ENCODE measurements around the gene SLC22A23. TPM values are rescaled to one million over a fixed set of nuclear protein-coding genes. Genes with fewer than 3 reads are reported as not detected.
A peak's percentile ranks its signal among the peaks of the same experiment; 100 is the strongest.

SLC22A23 gene
- polyA plus RNA-seq, 1 donor from 2014 or later: 0.35 TPM

GRCh38 chr6:3359973-3360726 lies 96.7 kb downstream of the SLC22A23 start:
- peaks cover 2% of the 10 kb centered on the region for H3K27me3 Mint-ChIP-seq
- no peak overlapping the region for H3K4me3 Mint-ChIP-seq
- H3K9me3 Mint-ChIP-seq: no peaks in the 10 kb centered on the region
- no peaks in the 10 kb centered on the region for H3K36me3 Mint-ChIP-seq
- no peak overlapping the region for H3K27ac Mint-ChIP-seq
- H3K4me1 Mint-ChIP-seq: peaks cover 14 to 25% (median 23%) of the 10 kb centered on the region in 3 donors

GRCh38 chr6:3359101-3359752 lies 97.6 kb downstream of the SLC22A23 start:
- Mint-ChIP-seq H3K27ac (no peak overlapping the region), H3K27me3 (peaks cover 2% of the 10 kb centered on the region), H3K4me1 (peaks cover 16 to 31% (median 25%) of the 10 kb centered on the region in 3 donors), H3K36me3 (no peaks in the 10 kb centered on the region), H3K9me3 (no peaks in the 10 kb centered on the region), H3K4me3 (peak overlapping the region in 1 of 4 donors; percentile 2)

DNA sequence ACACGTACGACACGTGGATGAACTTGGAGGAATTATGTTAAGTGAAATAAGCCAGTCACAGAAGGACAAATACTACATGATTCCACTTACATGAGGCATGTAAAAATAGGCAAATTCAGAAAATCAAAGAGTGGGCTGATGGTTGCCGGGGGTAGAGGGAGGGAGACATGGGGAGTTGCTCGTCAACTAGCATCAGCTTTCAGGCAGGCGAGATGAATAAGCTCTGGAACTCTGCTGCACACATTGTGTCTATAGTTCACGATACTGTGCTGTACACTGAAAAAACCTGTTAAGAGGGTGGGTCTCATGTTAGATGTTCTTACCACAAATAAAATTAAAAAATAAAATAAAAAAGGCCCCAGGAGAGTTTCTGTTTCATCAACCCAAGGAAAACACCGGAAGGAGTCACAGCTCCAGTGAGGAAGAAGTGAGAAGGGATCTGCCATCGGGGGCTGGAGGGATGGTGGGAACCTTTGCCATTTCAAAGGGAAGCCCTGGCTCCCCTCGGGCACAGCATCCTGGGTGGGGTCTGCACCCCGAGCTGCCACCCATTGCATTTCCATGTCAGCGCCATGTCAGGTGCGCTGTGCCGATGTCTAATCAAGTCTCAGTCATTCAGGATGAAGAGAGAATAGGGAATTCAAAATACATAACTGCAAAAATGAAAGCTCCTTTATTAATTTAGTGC lies 98.3 kb downstream of the SLC22A23 start:
- peaks cover 4% of the 10 kb centered on the region for H3K27me3 Mint-ChIP-seq
- peak overlapping the region in 1 of 3 donors; percentile 10 for H3K27ac Mint-ChIP-seq
- peaks cover 20 to 31% (median 30%) of the 10 kb centered on the region in 3 donors for H3K4me1 Mint-ChIP-seq
- no peaks in the 10 kb centered on the region for H3K9me3 Mint-ChIP-seq
- H3K4me3 Mint-ChIP-seq: peak overlapping the region in 1 of 4 donors; percentile 2
- H3K36me3 Mint-ChIP-seq: no peaks in the 10 kb centered on the region

- Mint-ChIP-seq H3K27me3 (peaks cover 3% of the 10 kb centered on the region), H3K9me3 (no peaks in the 10 kb centered on the region), H3K36me3 (no peaks in the 10 kb centered on the region), H3K4me1 (peaks cover 27 to 38% (median 37%) of the 10 kb centered on the region in 3 donors), H3K4me3 (no peak overlapping the region), H3K27ac (peak overlapping the region in 1 of 3 donors; percentile 8)
Observed at GRCh38 chr6:3357678-3358077, 99.2 kb downstream of the SLC22A23 start.

DNA sequence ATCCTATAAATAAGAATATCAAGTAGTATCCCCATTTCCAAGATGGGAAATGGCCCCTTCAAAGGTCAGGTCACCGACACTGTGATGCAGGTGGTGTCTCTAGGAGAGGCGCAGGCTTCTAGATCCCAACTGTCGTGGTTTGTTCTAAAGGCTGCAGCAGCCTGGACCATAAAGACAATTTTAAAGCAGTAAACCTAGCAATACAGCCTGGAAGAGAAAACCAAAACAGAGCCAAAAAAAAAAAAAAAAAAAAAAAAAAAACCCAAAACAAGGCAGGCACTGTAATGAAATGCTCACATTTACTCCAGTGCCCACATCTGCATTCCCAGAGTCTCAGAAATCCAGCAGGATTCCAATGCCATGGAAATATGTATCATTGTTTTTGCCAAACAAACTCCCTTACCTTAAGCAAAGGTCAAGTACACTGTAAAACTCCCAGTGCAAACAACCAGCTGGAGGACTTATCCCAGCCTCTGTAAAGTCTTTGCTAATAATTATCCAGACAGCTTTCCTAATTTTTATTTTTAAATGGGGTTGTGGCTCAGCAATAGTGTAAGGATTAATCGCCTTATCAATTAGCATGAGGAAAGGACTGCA lies 99.9 kb downstream of the SLC22A23 start:
- Mint-ChIP-seq H3K4me3 (peak overlapping the region; percentile 89 to 97 (median 96)), H3K36me3 (no peaks in the 10 kb centered on the region), H3K27ac (peak overlapping the region; percentile 58 to 98 (median 96)), H3K9me3 (no peaks in the 10 kb centered on the region), H3K27me3 (peaks cover 5% of the 10 kb centered on the region), H3K4me1 (peaks cover 31 to 43% (median 38%) of the 10 kb centered on the region in 3 donors)

- H3K4me3 Mint-ChIP-seq: peak overlapping the region; percentile 89 to 97 (median 96)
- no peaks in the 10 kb centered on the region for H3K36me3 Mint-ChIP-seq
- H3K27me3 Mint-ChIP-seq: peaks cover 7% of the 10 kb centered on the region
- no peaks in the 10 kb centered on the region for H3K9me3 Mint-ChIP-seq
- peak overlapping the region; percentile 96 to 98 (median 97) for H3K27ac Mint-ChIP-seq
- peaks cover 31 to 43% (median 38%) of the 10 kb centered on the region in 3 donors for H3K4me1 Mint-ChIP-seq
Observed at GRCh38 chr6:3356056-3356823, 100.6 kb downstream of the SLC22A23 start.

GRCh38 chr6:3355358-3356055 lies 101.3 kb downstream of the SLC22A23 start:
- H3K9me3 Mint-ChIP-seq: no peaks in the 10 kb centered on the region
- H3K27ac Mint-ChIP-seq: peak overlapping the region; percentile 97 to 99 (median 98)
- H3K27me3 Mint-ChIP-seq: peaks cover 7% of the 10 kb centered on the region
- no peaks in the 10 kb centered on the region for H3K36me3 Mint-ChIP-seq
- peaks cover 31 to 43% (median 38%) of the 10 kb centered on the region in 3 donors for H3K4me1 Mint-ChIP-seq
- peak overlapping the region; percentile 79 to 96 (median 94) for H3K4me3 Mint-ChIP-seq

DNA sequence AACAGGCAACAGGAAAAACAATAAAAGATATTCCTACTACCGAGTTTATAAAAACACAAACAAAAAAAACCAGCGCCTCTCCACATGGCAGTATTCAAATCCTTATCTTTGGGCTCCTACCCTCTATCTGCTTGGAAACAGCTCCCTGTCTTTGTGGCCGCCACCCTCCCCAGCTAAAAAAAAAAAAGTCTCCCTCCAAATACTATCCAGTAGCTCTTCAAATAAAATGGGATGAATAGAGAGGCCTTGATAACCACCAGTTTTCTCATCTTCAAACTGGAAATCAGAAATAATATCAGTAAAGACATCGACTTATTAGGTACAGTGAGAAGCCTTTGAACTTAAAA lies 101.9 kb downstream of the SLC22A23 start:
- Mint-ChIP-seq H3K36me3 (no peaks in the 10 kb centered on the region), H3K27ac (peak overlapping the region; percentile 97 to 99 (median 98)), H3K4me3 (peak overlapping the region; percentile 42 to 96 (median 84)), H3K27me3 (peaks cover 7% of the 10 kb centered on the region), H3K9me3 (no peaks in the 10 kb centered on the region), H3K4me1 (peaks cover 31 to 43% (median 38%) of the 10 kb centered on the region in 3 donors)

GRCh38 chr6:3353939-3354338 lies 102.9 kb downstream of the SLC22A23 start:
- Mint-ChIP-seq H3K27ac (peak overlapping the region; percentile 68 to 98 (median 84)), H3K36me3 (no peaks in the 10 kb centered on the region), H3K27me3 (peaks cover 11% of the 10 kb centered on the region), H3K4me3 (peak overlapping the region in 2 of 4 donors; percentile 29 to 95), H3K9me3 (no peaks in the 10 kb centered on the region), H3K4me1 (peaks cover 31 to 39% (median 34%) of the 10 kb centered on the region in 3 donors)

DNA sequence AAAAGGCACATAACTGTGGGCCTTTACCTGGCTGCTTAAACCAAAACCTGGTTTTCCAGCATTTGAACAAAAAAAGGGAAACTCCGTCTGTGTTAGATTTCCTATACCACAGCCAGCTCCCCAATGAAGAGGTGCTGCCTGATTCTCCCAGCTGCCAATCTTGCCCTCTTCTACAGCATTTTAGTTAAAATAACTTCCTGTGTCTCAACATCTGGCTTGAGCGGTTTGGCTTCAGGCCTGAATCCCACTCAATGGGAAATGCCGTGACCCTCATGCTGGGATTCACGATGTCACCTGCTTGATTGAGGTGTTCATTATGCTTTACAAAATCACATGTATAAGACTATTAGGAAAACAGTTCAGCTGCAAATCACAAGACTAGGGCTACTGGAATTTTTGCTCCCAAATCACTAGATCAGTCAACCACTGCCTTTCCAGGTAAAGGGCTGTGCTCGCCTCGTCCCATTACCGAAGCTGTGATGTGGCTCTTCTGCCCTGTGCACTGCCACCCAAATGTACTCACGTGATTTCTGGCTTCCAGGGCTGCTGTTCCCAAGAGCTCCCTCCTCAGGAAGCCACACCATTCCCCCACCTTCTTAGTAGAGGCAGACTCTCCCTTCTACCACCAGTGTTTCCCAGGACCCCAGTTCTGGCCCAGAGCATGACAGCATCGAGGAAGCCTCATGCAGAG lies 103.5 kb downstream of the SLC22A23 start:
- Mint-ChIP-seq H3K4me3 (peak overlapping the region in 2 of 4 donors; percentile 70 to 95), H3K27me3 (peaks cover 14% of the 10 kb centered on the region), H3K4me1 (peaks cover 31 to 39% (median 31%) of the 10 kb centered on the region in 3 donors), H3K36me3 (no peaks in the 10 kb centered on the region), H3K27ac (peak overlapping the region in 2 of 3 donors; percentile 18 to 98), H3K9me3 (no peaks in the 10 kb centered on the region)

DNA sequence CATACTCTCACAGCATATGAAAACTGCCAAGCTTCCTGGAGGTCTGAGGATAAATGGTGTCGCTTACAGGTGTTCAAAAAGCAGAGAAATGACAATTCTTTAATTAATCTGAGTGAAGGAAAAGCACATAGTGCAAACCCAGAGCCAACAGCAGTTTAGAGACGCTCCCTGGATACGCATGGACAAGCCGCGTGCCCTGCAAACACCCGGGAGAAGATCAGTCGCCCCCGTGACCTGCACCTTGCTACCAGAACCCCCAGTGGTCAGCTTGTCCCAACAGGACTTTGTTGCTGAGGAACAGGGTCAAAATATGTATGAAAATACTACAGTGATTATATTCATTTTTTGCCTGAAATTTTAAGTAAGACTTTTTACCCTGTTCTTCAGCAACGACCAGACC lies 104.2 kb downstream of the SLC22A23 start:
- Mint-ChIP-seq H3K4me1 (peaks cover 31 to 39% (median 31%) of the 10 kb centered on the region in 3 donors), H3K27me3 (peaks cover 16% of the 10 kb centered on the region), H3K4me3 (peak overlapping the region in 2 of 4 donors; percentile 70 to 95), H3K27ac (peak overlapping the region in 1 of 3 donors; percentile 8), H3K36me3 (no peaks in the 10 kb centered on the region), H3K9me3 (no peaks in the 10 kb centered on the region)

DNA sequence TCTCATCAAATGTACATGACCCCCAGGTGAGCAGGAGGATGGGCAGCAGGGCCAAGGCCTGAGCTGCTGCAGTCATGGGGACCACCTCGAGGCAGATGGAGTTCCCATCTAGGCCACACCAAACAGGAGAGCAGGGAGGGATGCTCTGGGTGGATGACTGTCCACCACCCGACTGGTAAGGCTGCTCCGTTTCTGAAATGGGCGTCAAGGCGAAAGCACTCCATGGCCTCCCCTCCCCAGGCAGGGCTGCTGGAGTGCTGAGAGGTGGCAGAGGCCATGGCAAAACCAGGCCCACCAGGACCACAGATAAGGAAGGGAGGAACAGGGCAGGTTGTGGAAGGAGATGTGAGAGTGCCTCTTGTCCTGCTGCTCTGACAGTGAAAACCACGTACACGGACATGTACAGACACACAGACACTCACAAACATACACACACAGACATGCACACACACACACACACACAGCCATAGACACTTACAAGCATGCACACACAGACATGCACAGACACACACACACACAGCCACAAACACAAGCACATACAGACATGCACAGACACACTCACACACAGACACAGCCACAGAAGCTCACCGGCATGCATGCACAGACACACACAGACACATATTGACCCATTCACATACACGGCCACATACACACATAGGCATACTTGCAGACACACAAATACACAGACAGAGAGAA lies 104.9 kb downstream of the SLC22A23 start:
- H3K27ac Mint-ChIP-seq: peak overlapping the region in 1 of 3 donors; percentile 44
- H3K36me3 Mint-ChIP-seq: no peaks in the 10 kb centered on the region
- H3K27me3 Mint-ChIP-seq: peaks cover 22% of the 10 kb centered on the region
- H3K4me1 Mint-ChIP-seq: peaks cover 31 to 36% (median 32%) of the 10 kb centered on the region in 3 donors
- no peaks in the 10 kb centered on the region for H3K9me3 Mint-ChIP-seq
- H3K4me3 Mint-ChIP-seq: no peak overlapping the region
